Endothelial cell (in vitro differentiated cells): ENCODE measurements around the gene MEIS1. TPM values are rescaled to one million over a fixed set of nuclear protein-coding genes. Genes with fewer than 3 reads are reported as not detected.

Experiments
- DNase-seq: peaks from one replicate; pipeline ENCODE4 v3.0.0; 2021; ENCODE audit warnings: low spot score
- H3K27ac Mint-ChIP-seq: one replicate; pipeline ENCODE4 v1.8.0; 2021; ENCODE audit warnings: mixed read lengths, inconsistent platforms; ENCODE audit not compliant: unreplicated experiment
- H3K27me3 Mint-ChIP-seq: one replicate; pipeline ENCODE4 v1.8.0; 2021; ENCODE audit warnings: mild to moderate bottlenecking, moderate library complexity, mixed read lengths, inconsistent platforms; ENCODE audit not compliant: unreplicated experiment
- H3K36me3 Mint-ChIP-seq: one replicate; pipeline ENCODE4 v1.8.0; 2021; ENCODE audit warnings: mild to moderate bottlenecking, low read depth, mixed read lengths, inconsistent platforms; ENCODE audit not compliant: unreplicated experiment
- H3K4me1 Mint-ChIP-seq: one replicate; pipeline ENCODE4 v1.8.0; 2021; ENCODE audit warnings: mild to moderate bottlenecking, mixed read lengths, inconsistent platforms; ENCODE audit not compliant: unreplicated experiment
- H3K4me3 Mint-ChIP-seq: one replicate; pipeline ENCODE4 v1.8.0; 2021; ENCODE audit warnings: mild to moderate bottlenecking, mixed read lengths, inconsistent platforms; ENCODE audit not compliant: unreplicated experiment
- H3K9me3 Mint-ChIP-seq: one replicate; pipeline ENCODE4 v1.8.0; 2021; ENCODE audit warnings: mixed read lengths, inconsistent platforms; ENCODE audit not compliant: unreplicated experiment
- total RNA-seq: library from RNA; stranded (reverse); fragmentation: NEBNext Ultra II Directional; extraction: Animal tissue kit (Norgen Biotek cat#: 25700); gene quantifications from one replicate; pipeline ENCODE4 v1.2.1, GENCODE V29; 2021; ENCODE audit not compliant: unreplicated experiment
- TF ChIP-seq, protein P1 (sequence below): fragments of 200-600 bp; sonication (generic); IDR thresholded peaks from one replicate; pipeline ENCODE4 v1.5.0; 2021; ENCODE audit warnings: antibody characterized with exemption; ENCODE audit not compliant: unreplicated experiment

The MEIS1 gene
- total RNA-seq, 1 donor from 2014 or later, result 13.3 TPM

DNA sequence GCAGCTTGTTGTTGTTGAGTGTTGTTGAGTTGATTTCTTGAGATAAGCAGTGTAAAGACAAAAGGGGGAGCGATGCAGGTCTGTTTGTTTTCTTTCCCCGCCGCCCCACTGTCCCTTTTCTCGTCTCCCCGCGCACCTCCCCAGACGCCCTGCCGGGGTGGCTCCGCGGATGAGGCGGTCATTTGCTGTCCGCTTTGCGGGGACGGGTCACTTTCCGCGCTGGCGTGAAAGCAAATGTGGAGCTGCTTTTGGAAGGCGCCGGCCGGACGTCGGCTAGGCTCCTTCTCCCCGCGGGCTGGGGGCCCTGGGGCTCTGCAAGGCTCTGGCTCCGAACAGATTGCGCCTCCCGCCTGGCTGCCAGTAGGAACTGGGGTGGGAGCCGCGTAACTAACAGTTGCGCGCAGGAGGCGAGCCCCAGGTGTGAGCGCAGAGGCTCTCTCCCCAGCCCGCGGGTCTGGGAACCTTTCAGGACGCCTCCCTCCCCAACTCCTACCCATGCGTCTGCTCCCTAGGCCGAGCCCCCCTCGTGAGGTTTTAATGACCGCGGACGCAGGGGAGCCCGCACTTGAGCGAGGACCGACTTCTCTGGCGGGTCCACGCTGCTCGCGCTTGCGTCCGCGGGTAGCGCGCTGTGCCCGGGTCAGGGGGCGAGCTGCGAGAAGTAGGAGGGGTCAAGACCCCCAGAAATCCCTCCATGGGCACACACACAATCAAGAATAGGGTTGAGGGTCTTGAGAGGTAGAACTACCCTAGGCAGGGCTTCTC lies 146.6 kb downstream of the MEIS1 start:
- peak; percentile 31 for DNase-seq
- TF ChIP-seq, protein P1, sequence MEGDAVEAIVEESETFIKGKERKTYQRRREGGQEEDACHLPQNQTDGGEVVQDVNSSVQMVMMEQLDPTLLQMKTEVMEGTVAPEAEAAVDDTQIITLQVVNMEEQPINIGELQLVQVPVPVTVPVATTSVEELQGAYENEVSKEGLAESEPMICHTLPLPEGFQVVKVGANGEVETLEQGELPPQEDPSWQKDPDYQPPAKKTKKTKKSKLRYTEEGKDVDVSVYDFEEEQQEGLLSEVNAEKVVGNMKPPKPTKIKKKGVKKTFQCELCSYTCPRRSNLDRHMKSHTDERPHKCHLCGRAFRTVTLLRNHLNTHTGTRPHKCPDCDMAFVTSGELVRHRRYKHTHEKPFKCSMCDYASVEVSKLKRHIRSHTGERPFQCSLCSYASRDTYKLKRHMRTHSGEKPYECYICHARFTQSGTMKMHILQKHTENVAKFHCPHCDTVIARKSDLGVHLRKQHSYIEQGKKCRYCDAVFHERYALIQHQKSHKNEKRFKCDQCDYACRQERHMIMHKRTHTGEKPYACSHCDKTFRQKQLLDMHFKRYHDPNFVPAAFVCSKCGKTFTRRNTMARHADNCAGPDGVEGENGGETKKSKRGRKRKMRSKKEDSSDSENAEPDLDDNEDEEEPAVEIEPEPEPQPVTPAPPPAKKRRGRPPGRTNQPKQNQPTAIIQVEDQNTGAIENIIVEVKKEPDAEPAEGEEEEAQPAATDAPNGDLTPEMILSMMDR, result no peak
- peak overlapping the region; percentile 81 for H3K4me3 Mint-ChIP-seq
- peaks cover 25% of the 10 kb centered on the region for H3K27me3 Mint-ChIP-seq
- no peaks in the 10 kb centered on the region for H3K9me3 Mint-ChIP-seq
- H3K36me3 Mint-ChIP-seq, result no peaks in the 10 kb centered on the region
- no peak overlapping the region for H3K27ac Mint-ChIP-seq
- peaks cover 15% of the 10 kb centered on the region for H3K4me1 Mint-ChIP-seq

GRCh38 chr2:66582104-66582986 lies 147.4 kb downstream of the MEIS1 start:
- peaks cover 21% of the 10 kb centered on the region for H3K27me3 Mint-ChIP-seq
- TF ChIP-seq, protein P1, result no peak
- H3K9me3 Mint-ChIP-seq, result no peaks in the 10 kb centered on the region
- H3K4me3 Mint-ChIP-seq, result no peak overlapping the region
- peak; percentile 18 for DNase-seq
- H3K27ac Mint-ChIP-seq, result no peak overlapping the region
- peaks cover 15% of the 10 kb centered on the region for H3K4me1 Mint-ChIP-seq
- no peaks in the 10 kb centered on the region for H3K36me3 Mint-ChIP-seq

- no peak for DNase-seq
- Mint-ChIP-seq H3K36me3 (no peaks in the 10 kb centered on the region), H3K4me1 (peaks cover 8% of the 10 kb centered on the region), H3K27ac (no peak overlapping the region), H3K4me3 (no peak overlapping the region), H3K9me3 (no peaks in the 10 kb centered on the region), H3K27me3 (peaks cover 17% of the 10 kb centered on the region)
- TF ChIP-seq, protein P1, result no peak
Measured at GRCh38 chr2:66582987-66583880, 148.3 kb downstream of the MEIS1 start.

GRCh38 chr2:66583881-66584280 lies 149.0 kb downstream of the MEIS1 start:
- no peaks in the 10 kb centered on the region for H3K9me3 Mint-ChIP-seq
- TF ChIP-seq, protein P1, result no peak
- H3K27me3 Mint-ChIP-seq, result peaks cover 13% of the 10 kb centered on the region
- H3K4me1 Mint-ChIP-seq, result peaks cover 6% of the 10 kb centered on the region
- DNase-seq, result no peak
- H3K4me3 Mint-ChIP-seq, result no peak overlapping the region
- H3K27ac Mint-ChIP-seq, result no peak overlapping the region
- no peaks in the 10 kb centered on the region for H3K36me3 Mint-ChIP-seq
